ENCODE results near the gene TMC4.
"Not testable (repeated sequence)": the region's sequence is repeated elsewhere in the genome, so short reads cannot be mapped to it uniquely, and the experiment has no call there.

TMC4 gene

DNA sequence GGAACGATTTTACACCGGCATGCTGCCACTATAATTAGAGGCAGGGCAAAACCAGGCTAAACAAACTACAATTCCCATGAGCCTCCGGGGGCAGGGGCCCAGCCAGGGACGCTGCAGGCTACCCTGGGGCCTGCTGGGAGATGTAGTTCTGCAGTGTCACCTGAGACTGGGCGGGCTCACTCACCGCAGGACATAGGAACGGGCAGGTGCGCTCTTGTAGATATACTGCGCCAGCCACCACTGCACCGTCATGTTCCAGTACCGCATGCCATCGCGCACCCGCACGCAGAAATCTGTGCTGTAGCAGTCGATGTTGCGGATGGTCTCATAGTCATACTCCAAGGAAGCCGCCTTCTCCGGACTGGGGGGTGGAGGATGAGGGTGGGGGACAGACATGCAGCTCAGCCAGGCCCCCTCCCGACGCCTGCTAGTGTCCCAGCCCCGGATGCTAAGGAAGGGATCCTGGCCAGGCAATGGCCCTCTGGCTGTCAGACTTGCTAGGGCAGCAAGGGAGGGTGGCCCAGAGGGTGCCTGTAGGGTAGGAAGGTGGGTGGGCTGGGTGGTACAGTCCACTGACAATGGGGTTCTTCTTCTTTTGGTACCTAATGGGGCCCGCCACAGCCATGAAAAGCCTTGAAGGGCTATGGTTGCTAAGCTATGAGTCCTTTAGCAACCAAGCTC, 5.8 kb upstream of the TMC4 start:
- DNase-seq: peak; percentile 23

DNA sequence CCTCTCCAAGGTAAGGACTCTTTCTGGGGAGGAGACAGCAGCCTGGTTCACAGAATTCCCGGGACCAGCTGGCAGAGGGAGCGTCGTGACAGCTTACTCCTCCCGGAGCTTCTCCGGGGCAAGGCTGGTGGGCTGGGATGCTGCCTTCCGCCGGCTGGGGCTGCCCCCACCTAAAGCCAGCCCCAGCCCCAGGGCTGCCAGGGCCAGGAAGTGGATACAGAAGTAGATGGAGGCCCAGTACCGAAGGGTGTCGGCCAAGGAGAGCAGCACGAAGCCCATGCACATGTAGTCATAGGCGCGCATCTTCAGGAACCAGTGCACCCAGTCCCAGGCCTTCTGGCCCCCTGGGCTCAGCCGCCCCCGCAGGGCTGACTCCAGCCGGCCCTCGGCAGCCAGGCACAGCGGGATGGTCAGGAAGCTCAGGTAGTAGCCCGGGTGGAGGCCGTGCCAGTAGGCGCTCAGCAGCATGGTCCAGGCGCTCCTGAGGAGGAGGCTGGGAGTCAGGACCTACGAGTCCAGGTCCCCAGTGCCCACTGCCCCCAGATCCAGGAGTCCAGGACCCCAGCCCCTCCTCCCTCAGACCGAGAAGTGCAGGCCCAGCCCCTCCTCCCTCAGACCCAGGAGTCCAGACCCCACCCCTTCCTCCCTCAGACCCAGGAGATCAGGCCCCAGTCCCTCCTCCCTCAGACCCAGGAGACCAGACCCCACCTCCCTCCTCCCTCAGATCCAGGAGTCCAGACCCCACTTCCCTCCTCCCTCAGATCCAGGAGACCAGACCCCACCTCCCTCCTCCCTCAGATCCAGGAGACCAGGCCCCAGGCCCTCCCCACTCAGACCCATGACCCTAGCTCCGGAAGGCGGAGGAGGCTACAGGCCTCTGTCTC, 1.2 kb upstream of the TMC4 start:
- DNase-seq: no peak

DNA sequence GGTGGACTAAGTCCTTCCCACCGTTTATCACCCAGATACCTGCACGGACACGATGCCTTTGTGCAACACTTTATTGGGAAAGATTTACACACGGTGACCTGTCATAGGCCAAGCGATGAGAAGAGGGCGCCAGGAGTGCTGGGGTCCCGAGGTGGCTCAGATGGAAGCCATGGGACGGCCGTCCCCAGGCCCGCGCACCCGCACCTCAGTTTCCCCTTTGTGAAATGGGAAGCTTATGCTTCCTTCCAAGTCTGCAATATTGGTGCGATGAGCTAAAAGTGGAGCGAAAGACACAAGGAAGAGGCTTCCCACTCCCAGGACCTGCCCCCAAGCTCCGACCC, 369 bp upstream of the TMC4 start:
- DNase-seq: no peak

DNA sequence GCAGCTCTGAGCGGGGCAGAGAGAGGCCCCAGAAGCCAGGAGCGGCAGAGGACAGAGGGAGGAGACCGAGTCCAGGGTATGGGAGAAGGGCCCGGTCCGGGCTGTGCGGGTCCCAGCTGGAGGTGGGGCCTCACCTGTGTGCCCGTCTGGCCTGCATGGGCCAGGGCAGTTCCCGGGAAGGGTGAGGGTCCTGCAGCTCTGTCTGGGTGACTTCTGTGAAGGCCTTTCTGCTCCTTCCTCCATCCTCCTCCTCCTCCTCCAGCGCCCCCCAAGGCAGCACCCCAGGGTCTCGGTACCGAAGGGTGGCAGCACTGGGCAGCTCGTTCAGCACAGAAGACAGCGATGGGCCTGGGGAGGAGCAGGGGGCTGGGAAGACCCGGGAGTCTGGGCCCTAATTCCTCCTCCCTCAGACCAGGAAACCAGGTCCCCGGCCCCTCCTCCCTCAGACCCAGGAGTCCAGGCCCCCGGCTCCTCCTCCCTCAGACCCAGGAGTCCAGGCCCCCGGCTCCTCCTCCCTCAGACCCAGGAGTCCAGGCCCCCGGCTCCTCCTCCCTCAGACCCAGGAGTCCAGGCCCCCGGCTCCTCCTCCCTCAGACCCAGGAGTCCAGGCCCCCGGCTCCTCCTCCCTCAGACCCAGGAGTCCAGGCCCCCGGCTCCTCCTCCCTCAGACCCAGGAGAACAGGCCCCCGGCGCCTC, 1.1 kb downstream of the TMC4 start:
- DNase-seq: not testable (repeated sequence)

DNA sequence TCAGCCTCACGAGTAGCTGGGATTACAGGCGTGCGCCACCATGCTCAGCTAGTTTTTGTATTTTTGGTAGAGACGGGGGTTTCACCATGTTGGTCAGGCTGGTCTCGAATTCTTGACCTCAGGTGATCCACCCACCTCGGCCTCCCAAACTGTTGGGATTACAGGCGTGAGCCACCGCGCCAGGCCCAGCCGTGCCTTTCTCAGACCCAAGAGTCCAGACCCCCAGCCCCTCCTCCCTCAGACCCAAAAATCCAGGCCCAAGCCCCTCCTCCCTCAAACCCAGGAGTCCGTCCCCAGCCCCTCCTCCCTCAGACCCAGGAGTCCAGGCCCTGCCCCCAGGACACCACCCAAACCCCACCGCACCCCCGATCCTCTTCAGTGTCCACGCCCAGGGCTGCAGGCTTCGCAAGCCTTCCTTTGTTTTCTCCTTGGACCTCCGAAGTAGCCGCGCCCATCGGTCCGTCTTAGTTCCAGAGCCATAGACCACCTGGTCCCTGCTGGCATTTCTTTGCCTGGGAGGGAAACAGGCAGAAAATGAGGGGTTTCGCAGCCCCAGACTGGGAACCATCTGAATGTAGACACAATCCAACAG, 3.7 kb downstream of the TMC4 start:
- no peak for DNase-seq

DNA sequence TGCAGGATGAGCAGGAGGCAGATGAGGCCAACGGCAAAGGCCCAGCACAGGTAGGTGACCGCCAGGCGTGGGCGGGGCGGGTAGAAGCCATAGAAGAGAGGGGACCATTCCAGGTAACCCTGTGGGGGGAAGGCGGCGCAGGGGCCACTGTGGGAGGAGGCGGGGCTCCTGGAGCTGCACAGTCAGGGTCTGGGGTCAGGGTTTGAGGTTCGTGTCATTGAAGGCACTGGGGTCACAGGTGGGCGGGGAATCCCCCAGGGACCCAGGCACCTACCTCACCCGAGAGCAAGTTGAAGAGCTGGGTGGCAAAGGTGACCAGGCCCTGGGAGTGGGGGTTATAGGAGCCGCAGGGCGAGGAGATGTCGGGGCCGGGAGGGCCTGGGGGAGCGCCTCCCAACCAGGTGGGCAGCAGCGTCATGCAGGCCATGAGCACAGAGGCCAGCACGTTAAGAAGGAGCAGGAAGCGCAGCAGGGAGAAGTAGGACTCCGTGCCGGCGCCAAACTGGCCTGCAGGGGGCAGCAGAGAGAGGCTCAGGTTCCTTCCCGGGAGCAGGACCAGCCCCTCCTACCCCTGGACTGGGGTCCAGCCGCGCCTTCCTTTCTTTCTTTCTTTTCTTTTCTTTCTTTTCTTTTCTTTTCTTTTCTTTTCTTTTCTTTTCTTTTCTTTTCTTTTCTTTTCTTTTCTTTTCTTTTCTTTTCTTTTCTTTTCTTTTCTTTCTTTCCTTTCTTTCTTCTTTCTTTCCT, 4.6 kb downstream of the TMC4 start:
- peak; percentile 92 for DNase-seq

DNA sequence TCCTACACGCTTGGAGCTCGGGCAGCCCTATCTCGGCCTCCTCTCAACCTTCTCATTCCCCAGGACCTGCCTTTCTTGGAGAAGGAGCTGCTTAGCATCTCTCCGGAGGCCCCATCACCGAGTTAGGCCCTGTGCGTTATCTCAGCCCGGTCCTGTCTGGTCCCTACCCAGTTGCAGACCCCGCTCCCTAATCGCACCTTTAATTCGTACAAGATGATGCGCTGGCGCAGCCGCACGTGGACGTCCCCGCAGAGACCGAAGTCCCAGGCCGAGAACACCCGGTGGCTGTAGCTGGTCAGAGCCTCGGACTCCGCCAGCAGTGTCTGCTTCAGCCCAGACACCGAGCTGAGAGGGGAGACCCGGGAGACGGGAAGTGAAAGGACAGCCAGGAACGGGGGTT, 7.7 kb downstream of the TMC4 start:
- DNase-seq: no peak

DNA sequence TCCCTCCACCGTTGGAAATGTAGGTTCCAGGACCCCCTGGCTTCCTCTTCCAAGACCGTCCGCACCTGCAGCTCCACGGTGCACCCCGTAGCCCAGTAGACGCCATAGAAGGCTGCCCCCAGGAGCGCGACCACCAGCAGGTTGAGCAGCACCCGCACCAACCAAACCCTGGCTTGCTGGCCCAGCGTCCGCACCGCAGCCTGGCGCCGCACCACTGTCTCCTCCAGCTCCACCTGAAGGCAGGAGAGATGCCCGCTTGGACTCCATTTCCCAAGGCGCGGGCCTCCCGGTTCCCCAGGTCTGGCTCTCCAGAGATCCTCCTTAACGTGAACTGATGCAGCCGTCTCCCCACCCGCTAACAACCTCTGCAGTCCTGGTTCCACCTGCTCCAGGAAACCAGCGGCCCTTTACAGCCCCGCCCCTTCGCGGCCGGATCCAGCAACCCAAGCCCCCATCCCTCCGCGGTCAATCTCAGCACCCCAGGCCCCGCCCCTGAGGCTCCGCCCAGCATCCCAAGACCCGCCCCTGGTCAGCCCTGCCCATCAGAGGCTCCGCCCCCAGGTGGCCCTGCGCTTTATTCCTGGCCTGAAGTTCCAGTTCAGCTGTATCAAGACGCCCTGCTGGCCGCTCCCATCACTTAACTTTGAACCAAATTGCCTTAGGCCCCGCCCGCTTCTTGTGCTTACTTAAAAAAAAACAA, 8.4 kb downstream of the TMC4 start:
- DNase-seq: peak; percentile 71

DNA sequence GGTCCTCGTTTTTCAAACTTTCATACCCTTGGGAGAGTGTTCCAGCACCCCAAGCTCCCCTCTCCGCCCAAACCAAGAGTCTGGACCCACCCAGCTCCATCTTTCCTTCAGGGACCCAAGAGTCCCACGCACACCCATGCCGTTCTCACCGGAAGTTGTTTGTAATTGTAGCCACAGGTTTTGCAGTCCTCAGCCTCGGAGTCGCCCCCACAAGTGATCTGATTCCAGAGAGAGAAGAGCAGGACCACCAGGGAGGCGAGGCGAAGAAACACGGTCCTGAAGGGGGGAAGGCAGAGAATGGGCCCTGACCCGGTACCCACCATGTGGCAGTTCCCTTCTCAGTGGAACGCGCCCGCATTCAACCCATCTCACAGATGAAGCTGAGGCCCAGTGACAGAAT, 10.1 kb downstream of the TMC4 start:
- DNase-seq: no peak

DNA sequence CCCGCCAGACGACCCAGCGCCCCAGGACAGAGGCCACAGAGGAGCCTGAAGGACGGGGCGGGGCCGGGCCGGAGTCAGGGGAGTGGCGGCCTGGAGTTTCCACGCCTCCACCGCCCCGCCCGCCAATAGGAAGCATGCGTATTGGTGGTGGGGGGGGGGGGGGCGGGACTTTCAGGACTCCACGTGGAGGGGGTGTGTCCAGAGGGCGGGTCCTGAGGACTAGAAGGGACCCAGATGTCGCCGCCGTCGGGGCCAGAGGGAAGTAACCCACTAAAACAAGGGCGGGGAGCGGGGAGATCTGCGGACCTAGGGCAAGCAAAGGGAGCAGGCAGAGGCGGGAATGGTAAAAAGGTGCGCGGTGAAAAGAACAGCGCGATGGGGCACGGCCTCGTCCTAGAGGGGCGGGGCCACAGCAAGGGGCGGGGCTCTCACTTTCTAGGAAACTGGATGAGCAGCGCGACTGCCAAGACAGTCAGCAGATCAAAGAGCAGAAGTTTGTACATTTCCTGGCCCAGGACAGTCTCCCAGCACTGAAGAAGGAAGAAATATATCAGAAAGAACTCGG, 10.6 kb downstream of the TMC4 start:
- peak; percentile 84 for DNase-seq

DNA sequence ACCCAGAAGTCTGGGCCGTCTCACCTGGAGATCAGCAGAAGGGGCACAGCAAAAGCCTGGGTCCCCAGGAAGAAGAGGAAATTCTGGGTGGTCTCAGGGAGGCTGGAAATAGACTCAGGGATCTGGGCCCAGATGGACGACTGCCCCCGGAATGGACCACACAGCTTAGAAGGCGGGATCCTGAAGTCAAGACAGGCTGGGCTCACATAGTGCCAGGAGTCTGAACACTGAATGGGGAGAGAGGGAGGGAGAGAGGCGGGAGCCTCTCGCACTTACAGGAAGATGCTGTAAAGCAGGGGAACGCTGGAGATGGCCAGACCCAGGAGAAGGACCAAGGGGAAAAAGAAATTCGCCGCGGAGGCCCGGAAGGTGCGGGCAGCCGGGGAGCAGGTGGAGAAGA, 12.1 kb downstream of the TMC4 start:
- no peak for DNase-seq

DNA sequence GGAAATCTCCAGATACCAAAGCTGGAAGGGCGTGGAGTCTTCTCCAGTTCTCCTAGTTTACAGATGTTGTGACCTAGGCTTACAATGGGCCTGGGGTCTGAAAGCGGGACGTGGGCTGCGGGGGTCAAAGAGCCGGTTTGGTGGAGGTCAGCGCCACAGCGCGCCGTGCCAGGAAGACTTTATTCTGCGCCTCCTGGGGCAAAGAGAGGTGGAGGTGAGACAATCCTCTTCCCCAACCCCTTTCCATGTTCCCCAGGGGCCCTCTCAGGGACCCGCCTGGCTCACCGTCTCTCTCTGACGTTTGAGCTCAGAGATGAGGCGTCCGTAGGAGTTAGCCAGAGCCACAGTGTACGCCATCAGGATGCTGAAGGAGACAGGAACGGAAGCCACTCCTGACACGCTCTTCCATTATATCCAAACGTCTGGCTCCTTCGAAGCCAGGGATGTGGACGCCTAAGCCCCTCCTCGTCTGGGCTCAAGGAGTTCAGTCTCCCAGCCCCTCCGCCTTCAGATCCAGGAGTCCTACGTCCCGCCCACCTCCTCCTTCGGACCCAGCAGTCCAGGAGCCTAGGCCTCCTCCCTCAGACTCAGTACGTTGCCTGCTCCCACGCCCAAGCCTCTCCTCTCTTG, 12.7 kb downstream of the TMC4 start:
- DNase-seq: no peak

DNA sequence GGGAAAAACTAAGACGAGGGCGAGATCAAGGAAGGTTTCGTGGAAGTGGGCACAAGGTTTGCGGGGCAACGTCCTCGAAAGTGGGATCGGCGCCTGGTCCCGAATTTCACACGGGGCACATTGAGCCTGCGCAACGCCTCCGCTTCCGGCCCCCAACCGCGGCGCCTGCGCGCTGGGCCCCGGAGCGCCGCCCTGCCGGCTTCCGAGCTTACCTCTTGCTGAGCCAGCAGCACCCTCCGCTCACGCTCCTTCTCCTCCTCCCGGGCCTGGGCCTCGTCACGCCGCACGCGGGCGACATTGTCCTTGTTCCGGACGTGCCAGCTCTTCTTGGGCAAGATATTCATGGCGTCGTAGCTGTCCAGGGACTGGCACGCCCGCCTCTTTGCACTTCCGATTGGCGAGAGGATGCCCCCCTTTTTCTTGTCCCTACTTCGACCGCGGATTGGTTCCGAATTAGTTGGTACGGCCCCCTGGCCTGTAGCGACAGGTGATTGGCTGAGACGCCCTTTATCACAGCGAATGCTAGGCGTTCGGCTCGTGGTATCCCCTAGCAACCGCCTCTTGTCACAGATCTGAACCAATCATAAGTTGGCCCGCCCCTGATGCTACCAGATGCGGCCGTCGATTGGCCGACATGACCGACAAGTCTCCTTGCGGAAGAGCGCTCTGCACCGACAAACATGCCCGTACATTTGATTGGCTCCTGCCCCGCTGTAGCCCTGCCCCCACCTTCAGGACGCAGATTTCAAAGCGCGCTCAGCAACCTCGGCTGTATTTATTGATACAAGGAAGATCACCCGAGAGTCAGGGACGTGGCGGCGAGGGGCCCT, 13.4 kb downstream of the TMC4 start, which contains the start of gene LENG1:
TSS of gene LENG1 (minus strand) at position 370 of the 830 bp plus-strand sequence. CDS start at position 344, 26 bp downstream.
- peak; percentile 99 for DNase-seq

DNA sequence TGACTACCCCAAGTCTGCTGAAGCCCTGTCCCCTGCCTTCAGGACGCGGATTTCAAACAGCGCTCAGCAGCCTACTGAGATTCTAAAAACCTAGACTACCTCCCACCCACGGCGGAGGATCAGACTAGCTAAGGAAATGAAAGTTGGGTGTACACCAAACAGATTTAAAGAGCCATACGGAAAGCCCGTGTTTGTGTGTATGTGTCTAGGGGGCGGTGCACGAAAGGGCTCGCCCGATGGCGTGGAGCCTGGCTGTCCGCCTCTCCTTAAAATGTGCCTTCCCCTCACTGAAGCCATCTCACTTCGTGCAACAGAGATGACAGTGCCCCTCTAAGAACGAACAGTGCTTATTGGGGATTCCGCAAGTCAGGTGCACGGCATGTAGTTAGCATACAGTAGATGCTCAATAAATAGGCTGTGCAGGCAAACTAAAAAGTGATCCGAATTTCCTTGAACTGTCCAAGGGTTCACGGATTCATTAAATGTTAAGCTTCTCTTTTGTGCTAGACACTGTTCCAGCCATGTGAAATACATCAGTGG, 14.1 kb downstream of the TMC4 start:
- peak; percentile 52 for DNase-seq

DNA sequence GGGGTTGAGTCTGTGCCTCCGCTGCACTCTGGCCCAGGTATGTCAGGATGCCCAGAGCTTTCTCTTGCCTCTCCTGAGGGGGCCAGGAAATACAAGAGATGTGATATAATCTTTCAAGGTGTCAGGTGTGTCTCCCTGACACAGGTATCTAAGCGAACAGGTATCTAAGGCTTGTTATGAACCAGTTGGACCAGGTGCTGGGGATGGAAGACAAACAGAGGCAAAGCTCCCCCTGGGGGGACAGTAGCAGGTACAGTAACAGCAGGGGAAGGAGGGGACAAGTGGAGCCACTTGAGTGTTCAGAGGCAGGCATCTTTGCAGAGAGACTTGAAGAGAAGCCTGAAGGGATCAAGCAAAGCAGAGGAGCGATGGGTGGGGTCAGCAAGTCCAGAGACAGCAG, 16.0 kb downstream of the TMC4 start:
- no peak for DNase-seq

DNA sequence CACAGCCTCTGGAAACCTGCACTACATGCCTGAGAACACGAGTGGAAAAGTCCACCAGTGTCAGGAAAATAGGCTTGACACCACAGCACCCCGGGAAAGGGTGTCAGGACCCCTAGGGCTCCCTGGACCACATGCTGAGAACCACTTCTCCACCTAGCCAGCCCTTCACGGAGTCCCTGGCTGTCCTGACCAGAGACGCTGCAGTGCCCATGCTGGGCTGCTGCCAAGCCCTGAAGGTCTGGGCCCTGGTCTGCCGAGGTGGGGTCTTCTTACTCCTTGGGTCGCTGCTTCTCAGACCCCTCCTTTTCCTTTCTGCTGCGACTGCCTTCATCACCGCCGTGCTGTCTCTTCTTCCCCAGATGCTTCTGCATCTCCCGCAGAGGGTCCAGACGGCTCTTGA, 16.5 kb downstream of the TMC4 start:
- no peak for DNase-seq

DNA sequence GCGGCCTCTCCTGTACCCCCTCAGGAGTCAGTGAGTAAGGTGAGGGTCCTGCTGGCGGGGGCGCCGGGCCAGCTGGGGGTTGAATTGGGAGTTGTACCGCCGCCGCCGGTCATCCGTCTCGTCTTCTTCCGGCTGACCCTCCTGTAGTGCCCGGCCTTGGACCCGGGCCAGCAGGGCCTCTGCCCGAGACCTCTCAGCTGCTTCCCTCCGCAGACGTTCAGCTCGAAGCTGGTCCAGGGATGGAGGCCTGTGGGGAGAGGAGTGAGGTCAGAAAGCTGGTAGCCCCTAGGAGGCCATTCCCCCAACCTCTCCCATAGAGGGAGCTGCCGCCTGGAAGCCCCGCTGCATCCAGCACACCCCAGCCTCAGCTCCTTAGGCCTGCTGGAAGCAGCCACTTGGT, 17.3 kb downstream of the TMC4 start:
- DNase-seq: no peak

DNA sequence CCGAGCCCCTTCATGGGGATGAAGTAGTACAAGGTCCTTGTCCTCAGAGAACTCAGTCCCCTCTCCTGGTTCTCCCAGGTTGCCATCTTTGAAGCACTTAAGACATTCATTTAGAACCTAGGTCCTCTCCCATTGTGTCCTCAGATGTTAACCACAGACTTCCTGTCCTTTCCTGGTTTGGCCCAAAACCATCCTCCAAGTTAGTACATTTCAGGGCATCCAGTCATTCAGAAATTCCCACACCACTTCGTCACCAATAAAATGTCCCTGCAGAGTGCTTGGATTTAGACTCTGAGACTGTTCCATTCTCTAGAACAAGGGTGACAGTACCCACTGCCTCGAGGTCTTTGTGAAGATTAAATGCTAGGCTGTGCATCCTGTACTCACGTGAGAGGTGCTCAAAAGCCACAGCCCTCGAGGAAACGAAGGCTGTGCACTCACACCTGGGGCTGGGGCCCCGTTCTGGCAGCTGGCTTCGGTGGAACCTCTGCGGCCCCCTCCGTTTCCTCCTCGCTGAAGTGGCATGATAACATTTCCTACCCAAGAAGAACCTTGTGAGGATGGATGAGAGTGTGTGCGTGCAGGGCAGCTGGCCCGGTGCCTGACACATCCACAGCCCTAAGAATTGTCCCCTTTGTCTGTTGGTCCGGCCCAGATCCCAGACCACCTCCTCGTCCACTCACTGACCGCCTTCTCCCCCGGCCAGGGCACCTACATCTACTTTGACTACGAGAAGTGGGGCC, 18.2 kb downstream of the TMC4 start:
- DNase-seq: no peak

DNA sequence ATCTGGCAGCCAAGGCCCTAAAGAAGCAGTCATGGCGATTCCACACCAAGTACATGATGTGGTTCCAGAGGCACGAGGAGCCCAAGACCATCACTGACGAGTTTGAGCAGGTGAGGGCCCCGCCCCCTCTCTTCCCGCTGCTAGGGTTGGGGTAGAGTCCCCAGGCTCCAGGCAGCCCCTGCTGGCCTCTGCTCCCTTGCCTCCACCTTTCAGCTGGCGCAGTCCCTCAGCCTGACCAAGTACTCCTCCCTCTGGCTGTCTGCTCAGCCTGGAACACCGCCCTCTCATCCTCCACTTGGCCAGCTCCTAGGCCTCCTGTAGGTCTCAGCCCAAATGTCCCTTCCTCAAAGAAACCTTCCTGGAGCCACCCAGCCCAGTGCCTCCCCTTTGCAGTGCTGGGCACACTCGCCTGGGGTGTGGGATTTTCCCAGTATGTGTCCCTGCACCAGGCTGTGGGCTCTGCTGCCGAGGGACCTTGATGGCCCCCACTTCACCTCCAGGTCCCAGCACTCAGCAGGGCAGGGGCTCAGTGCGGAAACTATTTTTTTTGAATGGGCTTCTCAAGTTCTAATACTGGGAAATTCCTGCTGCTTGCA, 19.1 kb downstream of the TMC4 start:
- DNase-seq: no peak
